IPS-20b (cell line): Measurements from ENCODE around the gene SRP14.

Experiments
- H3K27ac ChIP-seq: one replicate; pipeline ENCODE4 v1.5.1; 2013; ENCODE audit warnings: low read length
- H3K27me3 ChIP-seq: 2 replicates; pipeline ENCODE4 v1.6.1; 2013; ENCODE audit warnings: mild to moderate bottlenecking, low read length, inconsistent platforms; ENCODE audit not compliant: insufficient read depth
- H3K36me3 ChIP-seq: 2 replicates; pipeline ENCODE4 v1.6.1; 2013; ENCODE audit warnings: low read depth, mild to moderate bottlenecking, inconsistent platforms, low read length, moderate library complexity; ENCODE audit not compliant: insufficient read depth
- H3K4me1 ChIP-seq: 2 replicates; pipeline ENCODE4 v1.6.1; 2013; ENCODE audit warnings: mild to moderate bottlenecking, control low read depth, inconsistent platforms, low read length, moderate library complexity; ENCODE audit not compliant: insufficient read depth
- H3K4me3 ChIP-seq: 2 replicates; pipeline ENCODE4 v1.5.1; 2013; ENCODE audit warnings: mild to moderate bottlenecking, low read length, inconsistent platforms
- H3K9ac ChIP-seq: 2 replicates; pipeline ENCODE4 v1.6.1; 2013; ENCODE audit warnings: low read depth, mild to moderate bottlenecking, inconsistent platforms, low read length, moderate library complexity
- H3K9me3 ChIP-seq: 2 replicates; pipeline ENCODE4 v1.6.1; 2013; ENCODE audit warnings: mild to moderate bottlenecking, low read depth, low read length, inconsistent platforms; ENCODE audit not compliant: insufficient read depth

SRP14 gene

DNA sequence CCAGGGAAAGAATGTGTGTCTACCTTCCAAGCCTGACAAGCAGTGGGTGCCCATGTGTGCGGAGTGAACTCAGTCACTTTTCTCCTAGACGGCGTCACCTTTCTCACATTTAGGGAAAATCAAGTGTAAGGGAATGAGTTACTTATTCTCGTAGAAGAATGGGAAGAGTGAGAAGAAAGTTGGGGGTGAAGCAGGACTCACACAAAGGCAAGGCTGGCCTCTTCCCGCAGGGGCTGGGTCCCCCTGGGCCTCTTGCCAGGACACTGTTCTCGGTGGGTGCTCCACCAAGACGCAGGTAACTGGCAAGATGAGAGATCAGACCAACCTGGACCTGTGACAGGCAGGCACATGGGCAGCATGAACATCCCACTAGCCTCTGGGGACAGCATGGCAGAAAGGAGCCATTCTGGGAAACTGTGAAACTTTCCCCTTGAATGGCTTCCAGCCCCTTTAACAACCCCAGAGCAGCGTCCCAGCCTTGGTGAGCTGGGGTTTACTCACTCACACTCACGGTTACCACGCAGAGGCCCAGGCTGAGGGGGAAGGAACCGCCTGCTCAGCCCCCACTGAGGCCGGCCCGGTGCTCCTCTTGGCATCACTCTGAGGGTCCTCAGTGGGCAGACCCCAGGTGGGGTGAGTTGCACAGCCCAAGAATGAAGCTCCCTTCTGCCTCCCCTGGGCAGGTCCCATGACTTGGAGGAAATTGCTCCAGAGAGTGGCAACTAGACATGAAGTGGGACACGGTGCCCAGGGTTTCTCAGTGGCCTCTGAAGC, 15.0 kb upstream of the SRP14 start:
- H3K27ac ChIP-seq, result no peak overlapping the region
- H3K27me3 ChIP-seq, result no peaks in the 10 kb centered on the region
- no peaks in the 10 kb centered on the region for H3K9me3 ChIP-seq
- H3K9ac ChIP-seq, result no peak overlapping the region
- no peak overlapping the region for H3K4me3 ChIP-seq
- H3K4me1 ChIP-seq, result peaks cover 5% of the 10 kb centered on the region; the same call in 1 of the 2 replicates
- no peaks in the 10 kb centered on the region for H3K36me3 ChIP-seq

DNA sequence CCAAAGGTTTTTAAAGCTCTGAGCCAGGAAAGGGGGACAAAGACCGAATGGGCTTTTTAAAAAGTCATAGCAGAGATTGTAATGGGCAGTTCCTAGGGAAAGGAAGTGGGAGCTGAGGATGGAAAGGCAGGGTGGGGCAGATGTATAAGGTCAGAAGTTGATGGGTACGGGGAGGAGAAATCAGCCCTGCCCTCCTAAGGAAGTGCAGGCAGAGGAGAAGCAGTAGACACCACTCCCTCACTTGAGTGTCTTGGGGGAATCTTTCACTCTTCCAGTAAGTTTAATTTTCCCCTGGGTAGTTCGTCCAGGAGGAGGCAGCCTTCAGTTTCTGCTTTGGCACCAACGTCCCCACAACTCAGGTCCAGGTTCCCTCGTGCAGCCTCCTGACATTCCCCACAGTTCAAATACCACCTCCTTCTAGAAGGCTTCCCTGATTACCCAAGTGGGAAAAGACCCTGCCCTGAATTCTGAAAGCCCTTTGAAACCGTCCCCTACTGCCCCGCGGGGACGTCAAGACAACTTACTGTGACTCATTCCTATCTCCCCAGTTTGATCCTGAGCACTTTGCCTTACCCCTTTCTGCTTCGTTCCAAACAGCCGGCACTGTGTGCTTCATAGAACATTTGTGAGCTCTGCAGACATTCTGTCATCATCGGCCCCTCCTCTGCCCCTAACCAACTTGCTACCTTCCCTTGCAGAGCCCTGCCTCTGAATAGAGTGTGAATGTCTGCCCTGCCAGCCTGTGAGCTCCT, 14.3 kb upstream of the SRP14 start:
- no peak overlapping the region for H3K27ac ChIP-seq

GRCh38 chr15:40052604-40053003, 13.6 kb upstream of the SRP14 start:
- Histone ChIP-seq H3K27me3 (no peaks in the 10 kb centered on the region), H3K4me3 (no peak overlapping the region), H3K9ac (no peak overlapping the region), H3K36me3 (no peaks in the 10 kb centered on the region), H3K27ac (no peak overlapping the region), H3K9me3 (no peaks in the 10 kb centered on the region), H3K4me1 (peaks cover 5% of the 10 kb centered on the region; the same call in 1 of the 2 replicates)

More for the DNA sequence above, 14.3 kb upstream of the SRP14 start:
- Histone ChIP-seq H3K4me3 (no peak overlapping the region), H3K36me3 (no peaks in the 10 kb centered on the region), H3K9me3 (no peaks in the 10 kb centered on the region), H3K4me1 (peaks cover 5% of the 10 kb centered on the region; the same call in 1 of the 2 replicates), H3K9ac (no peak overlapping the region), H3K27me3 (no peaks in the 10 kb centered on the region)

GRCh38 chr15:40051616-40052415, 12.8 kb upstream of the SRP14 start:
- Histone ChIP-seq H3K4me3 (no peak overlapping the region), H3K27me3 (no peaks in the 10 kb centered on the region), H3K4me1 (peaks cover 5% of the 10 kb centered on the region; the same call in 1 of the 2 replicates), H3K36me3 (no peaks in the 10 kb centered on the region), H3K9ac (peak overlapping the region; percentile 48; the same call in 1 of the 2 replicates), H3K27ac (peak overlapping the region; percentile 27), H3K9me3 (no peaks in the 10 kb centered on the region)

DNA sequence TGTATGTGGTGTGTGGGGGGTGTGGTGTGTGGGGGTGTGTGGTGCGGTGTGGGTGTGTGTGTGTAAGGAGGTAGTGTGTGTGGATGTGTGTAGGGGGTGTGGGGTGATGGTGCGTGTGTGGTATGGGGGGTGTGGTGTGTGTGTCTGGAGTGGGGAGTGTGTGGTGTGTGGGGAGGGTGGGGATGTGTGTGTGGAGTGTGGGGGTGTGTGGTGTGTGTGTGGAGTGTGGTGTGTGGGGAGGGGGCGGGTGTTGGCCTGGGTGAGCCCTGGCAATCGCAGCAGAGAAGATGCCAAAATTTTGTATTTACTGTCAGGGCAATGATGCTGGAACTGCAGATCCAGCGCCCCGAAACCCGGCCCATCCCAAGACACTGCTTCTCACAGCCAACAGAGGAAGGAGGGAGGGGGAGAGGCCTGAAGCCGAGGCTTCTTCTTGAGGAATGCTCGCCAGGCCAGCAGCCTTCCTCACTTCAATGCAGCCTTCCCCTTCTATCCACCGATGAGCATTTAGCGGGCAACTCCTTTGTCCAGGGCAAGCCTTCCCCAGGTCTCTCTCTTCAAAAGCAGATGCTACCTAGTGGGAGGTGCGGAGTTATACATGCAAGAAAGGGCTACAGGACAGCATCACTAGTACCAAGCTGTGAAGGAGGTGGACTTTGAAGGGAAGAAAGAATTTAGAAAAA, 11.9 kb upstream of the SRP14 start:
- Histone ChIP-seq H3K4me3 (no peak overlapping the region), H3K27me3 (no peaks in the 10 kb centered on the region), H3K9me3 (no peaks in the 10 kb centered on the region), H3K36me3 (no peaks in the 10 kb centered on the region), H3K9ac (peak overlapping the region; percentile 48; the same call in 1 of the 2 replicates), H3K4me1 (peaks cover 5% of the 10 kb centered on the region; the same call in 1 of the 2 replicates), H3K27ac (peak overlapping the region; percentile 27)

GRCh38 chr15:40048926-40049475, 10.0 kb upstream of the SRP14 start:
- H3K27ac ChIP-seq, result no peak overlapping the region
- H3K9ac ChIP-seq, result no peak overlapping the region
- peaks cover 12% of the 10 kb centered on the region; the same call in 1 of the 2 replicates for H3K4me1 ChIP-seq
- no peaks in the 10 kb centered on the region for H3K27me3 ChIP-seq
- H3K4me3 ChIP-seq, result no peak overlapping the region
- H3K36me3 ChIP-seq, result no peaks in the 10 kb centered on the region
- H3K9me3 ChIP-seq, result no peaks in the 10 kb centered on the region

DNA sequence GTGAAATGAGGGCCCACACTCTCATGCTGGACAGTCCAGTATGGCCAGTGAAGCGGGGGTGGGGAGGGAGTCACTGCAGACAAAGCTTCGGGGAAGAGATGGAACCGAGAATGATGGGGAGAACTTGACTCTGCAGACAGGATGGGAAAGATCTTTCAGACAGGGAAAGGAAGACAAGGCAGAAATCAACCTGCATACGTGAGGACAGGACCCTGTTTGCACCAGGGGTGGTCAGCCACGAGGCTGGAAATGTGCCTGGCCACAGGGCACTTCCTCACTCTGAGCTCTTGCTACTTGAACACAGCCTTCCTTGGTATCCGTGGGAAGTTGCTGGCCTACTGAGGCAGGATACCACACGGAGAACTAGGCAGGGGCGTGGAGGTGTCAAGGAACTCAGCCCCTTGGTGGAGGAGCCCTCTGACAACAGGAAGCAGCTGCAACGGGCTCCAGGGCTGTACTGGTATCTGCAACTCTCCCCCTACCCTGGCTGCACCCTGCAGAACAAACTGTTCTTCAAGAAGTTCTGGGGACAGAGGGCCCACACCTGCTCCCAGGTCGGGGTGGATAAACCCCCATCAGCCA, 9.3 kb upstream of the SRP14 start:
- Histone ChIP-seq H3K4me3 (no peak overlapping the region), H3K9ac (no peak overlapping the region), H3K9me3 (no peaks in the 10 kb centered on the region), H3K27me3 (no peaks in the 10 kb centered on the region), H3K4me1 (peaks cover 12% of the 10 kb centered on the region; the same call in 1 of the 2 replicates), H3K27ac (no peak overlapping the region), H3K36me3 (no peaks in the 10 kb centered on the region)

DNA sequence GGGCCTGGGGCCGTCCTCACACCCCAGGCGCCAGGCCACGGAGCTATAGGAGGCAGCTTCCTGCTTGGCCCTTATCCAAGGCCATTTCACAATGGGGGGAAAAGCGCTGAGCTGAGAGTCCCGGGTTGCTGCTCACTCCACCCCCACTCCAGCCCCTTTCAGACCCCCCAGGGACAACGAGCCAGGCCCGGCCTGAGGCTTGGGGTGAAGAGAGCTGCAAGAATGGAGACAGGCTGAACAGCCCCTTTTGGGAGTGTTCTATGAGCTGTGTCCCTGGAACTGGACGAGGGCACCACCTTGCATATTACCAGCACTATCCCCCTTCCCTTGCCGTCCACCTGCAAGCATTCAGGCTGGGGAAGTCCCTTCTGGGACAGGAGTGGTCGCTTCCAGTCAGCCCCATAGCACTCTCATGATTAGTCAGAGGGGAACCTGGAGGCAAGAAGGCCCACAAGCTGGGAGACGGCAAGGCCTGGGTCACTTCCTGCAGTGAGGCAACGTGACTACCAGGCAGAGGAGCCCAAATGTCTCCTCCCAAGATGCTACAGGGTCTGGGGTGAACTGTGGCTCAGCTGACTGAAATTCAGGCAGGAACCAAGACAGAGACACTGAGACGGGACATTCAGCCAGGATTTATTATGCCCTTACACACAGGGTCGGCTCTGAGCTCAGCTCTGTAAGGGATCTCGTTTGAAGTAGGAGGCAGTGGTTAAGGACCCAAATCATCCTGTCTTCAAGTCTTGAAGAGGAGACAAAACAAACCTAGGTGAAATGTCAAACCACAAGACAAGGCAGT, 8.6 kb upstream of the SRP14 start:
- Histone ChIP-seq H3K27ac (no peak overlapping the region), H3K9ac (no peak overlapping the region), H3K4me3 (no peak overlapping the region)

GRCh38 chr15:40046721-40047414, 7.9 kb upstream of the SRP14 start:
- H3K27ac ChIP-seq, result no peak overlapping the region
- H3K36me3 ChIP-seq, result no peaks in the 10 kb centered on the region
- no peak overlapping the region for H3K9ac ChIP-seq
- no peak overlapping the region for H3K4me3 ChIP-seq
- peaks cover 12% of the 10 kb centered on the region; the same call in 1 of the 2 replicates for H3K4me1 ChIP-seq
- H3K9me3 ChIP-seq, result no peaks in the 10 kb centered on the region
- no peaks in the 10 kb centered on the region for H3K27me3 ChIP-seq

More for the DNA sequence above, 8.6 kb upstream of the SRP14 start:
- Histone ChIP-seq H3K9me3 (no peaks in the 10 kb centered on the region), H3K4me1 (peaks cover 12% of the 10 kb centered on the region; the same call in 1 of the 2 replicates), H3K27me3 (no peaks in the 10 kb centered on the region), H3K36me3 (no peaks in the 10 kb centered on the region)
